Endodermal cell (in vitro differentiated cells): ENCODE measurements around the gene TEX50. TPM values are rescaled to one million over a fixed set of nuclear protein-coding genes. Genes with fewer than 3 reads are reported as not detected.

ENCODE experiments used
- DNase-seq: peaks from one replicate; pipeline ENCODE4 v3.0.0-alpha.2; 2017
- H3K27ac ChIP-seq: 2 replicates; pipeline ENCODE4 v1.5.1; 2013; ENCODE audit warnings: mild to moderate bottlenecking, low read depth, low read length, moderate library complexity
- H3K27me3 ChIP-seq: 2 replicates; pipeline ENCODE4 v1.6.1; 2013; ENCODE audit warnings: mild to moderate bottlenecking, low read length, moderate library complexity; ENCODE audit not compliant: insufficient read depth, control insufficient read depth, poor library complexity, severe bottlenecking
- H3K36me3 ChIP-seq: 2 replicates; pipeline ENCODE4 v1.7.0; 2013; ENCODE audit warnings: mild to moderate bottlenecking, low read length, moderate library complexity; ENCODE audit not compliant: control insufficient read depth, insufficient read depth
- H3K4me1 ChIP-seq: one replicate; pipeline ENCODE4 v1.7.0; 2013; ENCODE audit warnings: low read length; ENCODE audit not compliant: control insufficient read depth, insufficient read depth
- H3K4me3 ChIP-seq: 2 replicates; pipeline ENCODE4 v1.5.1; 2013; ENCODE audit warnings: mild to moderate bottlenecking, low read length, moderate library complexity
- H3K9ac ChIP-seq: 2 replicates; pipeline ENCODE4 v1.6.1; 2013; ENCODE audit warnings: mild to moderate bottlenecking, low read length, moderate library complexity; ENCODE audit not compliant: poor library complexity, severe bottlenecking; ENCODE audit errors: extremely low read depth
- H3K9me3 ChIP-seq: 2 replicates; pipeline ENCODE4 v1.6.1; 2013; ENCODE audit warnings: mild to moderate bottlenecking, low read length, moderate library complexity; ENCODE audit not compliant: control insufficient read depth
- H3K27ac Mint-ChIP-seq: 2 replicates; pipeline ENCODE4 v1.8.0; 2020; ENCODE audit warnings: mixed read lengths
- H3K27me3 Mint-ChIP-seq: 2 replicates; pipeline ENCODE4 v1.8.0; 2021; ENCODE audit warnings: mild to moderate bottlenecking, mixed read lengths; ENCODE audit not compliant: insufficient read depth
- H3K36me3 Mint-ChIP-seq: 2 replicates; pipeline ENCODE4 v1.8.0; 2020; ENCODE audit warnings: low read depth, mixed read lengths
- H3K4me1 Mint-ChIP-seq: 2 replicates; pipeline ENCODE4 v1.8.0; 2020; ENCODE audit warnings: mixed read lengths
- H3K4me3 Mint-ChIP-seq: 2 replicates; pipeline ENCODE4 v1.8.0; 2020; ENCODE audit warnings: mild to moderate bottlenecking, moderate library complexity, mixed read lengths
- H3K9me3 Mint-ChIP-seq: 2 replicates; pipeline ENCODE4 v1.8.0; 2020; ENCODE audit warnings: mild to moderate bottlenecking, mixed read lengths
- CTCF ChIP-seq: fragments of 200-600 bp; sonication (generic); conservative IDR thresholded peaks from 2 replicates; pipeline ENCODE4 v1.5.0; 2021; ENCODE audit warnings: antibody characterized with exemption, mild to moderate bottlenecking
- WGBS, 2 experiments: methylation state at CpG; one replicate each; pipeline versions ENCODE4 v1.1.5 to v1.1.7; 2013; ENCODE audit warnings: missing lambda C conversion rate in 2 of 2, mixed read lengths in 1 of 2; ENCODE audit not compliant: insufficient coverage in 1 of 2, insufficient read length in 1 of 2; 5-methylcytosine and 5-hydroxymethylcytosine counted together
- total RNA-seq, 2 donors: library from RNA; stranded (reverse); fragmentation: NEBNext Ultra II Directional in 1 of 2; extraction: Animal tissue kit (Norgen Biotek cat#: 25700) in 1 of 2; gene quantifications; 2 replicates in 1 of 2; 3 replicates in 1 of 2; pipeline ENCODE4 v1.2.1, GENCODE V29; 2021

Gene TEX50
- total RNA-seq, 2 donors from 2014 or later = not detected

DNA sequence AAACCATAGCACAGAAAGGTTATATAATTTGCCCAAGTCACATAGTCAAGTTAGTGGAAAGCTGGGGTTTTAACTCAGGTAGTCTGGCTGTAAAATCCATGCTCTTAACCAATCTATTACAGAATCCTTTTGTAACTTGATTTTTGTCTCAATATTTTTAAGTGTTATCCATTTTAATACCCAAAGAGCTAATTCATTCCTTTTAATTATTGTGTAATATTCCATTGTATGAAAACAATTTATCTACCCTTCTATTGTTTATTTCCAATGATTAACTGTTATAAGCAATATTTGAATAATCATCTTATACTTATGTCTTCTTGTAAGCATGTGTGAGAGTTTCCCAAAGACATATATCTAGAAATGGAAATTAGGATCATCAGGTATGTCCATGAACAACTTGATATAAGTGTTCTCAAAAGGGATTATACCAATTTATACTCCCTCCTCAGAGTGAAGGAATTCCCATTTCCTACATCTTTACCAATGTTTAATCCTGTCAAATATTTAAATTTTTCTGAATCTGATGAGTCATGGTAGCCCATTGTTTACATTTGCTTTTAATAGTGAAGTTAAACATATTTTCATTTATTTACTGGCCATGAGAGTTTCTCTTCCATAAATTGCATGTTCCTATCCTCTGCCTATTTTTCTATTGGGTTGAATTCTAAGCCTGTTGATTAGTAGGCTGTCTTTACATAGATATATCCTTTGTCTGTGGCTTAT lies 13.9 kb downstream of the TEX50 start:
- Histone ChIP-seq H3K27ac (no peak overlapping the region), H3K9ac (no peak overlapping the region), H3K4me3 (no peak overlapping the region), H3K9me3 (no peaks in the 10 kb centered on the region), H3K27me3 (no peaks in the 10 kb centered on the region), H3K4me1 (no peaks in the 10 kb centered on the region), H3K36me3 (no peaks in the 10 kb centered on the region)
- DNase-seq = no peak
- Mint-ChIP-seq H3K27ac (no peak overlapping the region), H3K36me3 (no peaks in the 10 kb centered on the region), H3K4me3 (no peak overlapping the region), H3K27me3 (peaks cover 3% of the 10 kb centered on the region), H3K9me3 (peaks cover 18% of the 10 kb centered on the region), H3K4me1 (no peaks in the 10 kb centered on the region)
- no peak for TF ChIP-seq CTCF

DNA sequence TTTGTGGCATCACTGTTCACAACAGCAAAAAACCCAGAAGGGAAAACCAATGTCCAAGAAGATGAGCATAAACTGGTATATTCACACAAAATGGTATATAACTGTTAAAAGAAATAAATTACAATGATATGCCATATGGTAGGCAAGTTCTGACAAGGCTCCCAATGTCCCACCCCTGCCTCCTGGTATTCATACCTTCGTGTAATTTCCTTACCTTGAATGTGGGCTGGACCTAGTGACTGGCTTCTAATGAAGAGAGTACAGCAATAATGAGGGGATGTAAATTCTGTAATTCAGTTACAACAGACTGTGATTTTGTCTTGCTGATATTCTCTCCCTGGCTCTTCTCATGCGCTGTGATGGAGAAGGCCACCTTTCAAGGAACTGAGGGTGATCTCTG lies 25.2 kb downstream of the TEX50 start:
- Mint-ChIP-seq H3K9me3 (peaks cover 32% of the 10 kb centered on the region), H3K27me3 (no peaks in the 10 kb centered on the region), H3K4me1 (no peaks in the 10 kb centered on the region), H3K4me3 (no peak overlapping the region), H3K36me3 (peaks cover 11% of the 10 kb centered on the region), H3K27ac (no peak overlapping the region)
- no peak overlapping the region for H3K9ac ChIP-seq
- DNase-seq = no peak
- WGBS, 2 experiments = 93% methylated on average over 2 of the region's 2 CpGs; no CpG with 5 or more reads in 1 of the 2 experiments
- H3K27ac ChIP-seq = no peak overlapping the region
- no peaks in the 10 kb centered on the region for H3K36me3 ChIP-seq
- TF ChIP-seq CTCF = no peak
- H3K9me3 ChIP-seq = peaks cover 19% of the 10 kb centered on the region
- H3K27me3 ChIP-seq = no peaks in the 10 kb centered on the region
- H3K4me1 ChIP-seq = no peaks in the 10 kb centered on the region
- H3K4me3 ChIP-seq = no peak overlapping the region

DNA sequence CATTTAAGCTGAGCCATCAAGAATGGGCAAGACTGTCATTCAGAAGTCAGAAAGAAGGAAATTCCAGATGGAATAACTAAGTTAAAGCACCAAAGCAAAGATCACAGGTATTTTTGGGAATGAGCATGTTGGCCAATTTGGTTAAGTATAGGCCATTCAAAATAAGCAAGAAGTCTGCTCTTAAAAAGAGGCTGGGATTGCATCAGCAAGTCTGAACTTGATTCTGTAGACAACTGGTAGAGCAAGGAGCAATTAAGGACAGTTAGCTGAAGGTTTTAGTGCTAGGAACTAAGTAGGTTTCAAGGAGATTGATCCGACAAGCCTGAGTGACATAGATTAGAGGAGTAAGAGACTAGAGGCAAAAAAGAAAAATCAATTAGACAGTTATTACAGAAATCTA lies 26.1 kb downstream of the TEX50 start:
- H3K36me3 Mint-ChIP-seq = peaks cover 4% of the 10 kb centered on the region
- TF ChIP-seq CTCF = no peak
- no peak overlapping the region for H3K27ac ChIP-seq
- H3K27ac Mint-ChIP-seq = no peak overlapping the region
- WGBS, 2 experiments = 93% methylated on average over 1 of the region's 1 CpG; no CpG with 5 or more reads in 1 of the 2 experiments
- H3K9me3 Mint-ChIP-seq = peaks cover 22% of the 10 kb centered on the region
- H3K27me3 Mint-ChIP-seq = no peaks in the 10 kb centered on the region
- no peaks in the 10 kb centered on the region for H3K4me1 Mint-ChIP-seq
- peaks cover 11% of the 10 kb centered on the region for H3K9me3 ChIP-seq
- DNase-seq = no peak
- no peaks in the 10 kb centered on the region for H3K36me3 ChIP-seq
- H3K27me3 ChIP-seq = no peaks in the 10 kb centered on the region
- no peak overlapping the region for H3K9ac ChIP-seq
- no peak overlapping the region for H3K4me3 Mint-ChIP-seq
- no peak overlapping the region for H3K4me3 ChIP-seq
- no peaks in the 10 kb centered on the region for H3K4me1 ChIP-seq
